HCT116 (cell line): ENCODE results near the gene ATRIP. TPM values are rescaled to one million over a fixed set of nuclear protein-coding genes. Genes with fewer than 3 reads are reported as not detected.

Experiments
- CTCF ChIP-seq, 3 experiments: fragments of 200-600 bp in 1 of 3; sonication (generic) in 1 of 3; IDR thresholded peaks in 2 of 3; conservative IDR thresholded peaks in 1 of 3; 2 replicates each; pipeline ENCODE4 v1.5.1; 2012 to 2017; ENCODE audit warnings: low read depth in 2 of 3, low read length in 2 of 3, antibody characterized with exemption in 1 of 3, borderline replicate concordance in 1 of 3, control low read depth in 1 of 3, mild to moderate bottlenecking in 1 of 3, mixed read lengths in 1 of 3, mixed run types in 1 of 3, moderate library complexity in 1 of 3; ENCODE audit not compliant: insufficient read depth in 1 of 3
- MAX ChIP-seq: IDR thresholded peaks from 2 replicates; pipeline ENCODE4 v1.6.1; 2012
- POLR2A ChIP-seq: IDR thresholded peaks from 2 replicates; pipeline ENCODE4 v1.7.0; 2011; ENCODE audit warnings: borderline replicate concordance; ENCODE audit not compliant: insufficient read depth, insufficient read length; ENCODE audit errors: extremely low read depth
- REST ChIP-seq: IDR thresholded peaks from 2 replicates; pipeline ENCODE4 v1.6.1; 2012; ENCODE audit warnings: low read depth
- YY1 ChIP-seq: IDR thresholded peaks from 2 replicates; pipeline ENCODE4 v1.6.1; 2011; ENCODE audit warnings: low read length, low read depth, moderate library complexity, mild to moderate bottlenecking; ENCODE audit not compliant: insufficient replicate concordance; ENCODE audit errors: extremely low read depth
- total RNA-seq: library from RNA; stranded (reverse); gene quantifications from one replicate; pipeline ENCODE4 v1.2.1, GENCODE V29; 2021; ENCODE audit not compliant: unreplicated experiment

Gene ATRIP
- total RNA-seq, 1 experiment from 2014 or later: 15.6 TPM

- TF ChIP-seq CTCF (IDR thresholded peaks at IDR 0.05 in 2 of 3, conservative IDR thresholded peaks at IDR 0.05 in 1 of 3; ENCODE audit: borderline replicate concordance in 1 of 3, insufficient read depth in 1 of 3, low read depth in 2 of 3, low read length in 2 of 3) (no peak), REST (no peak), POLR2A (no peak), YY1 (no peak), MAX (no peak)
These were observed 47.0 kb upstream of the ATRIP start (continued) for GRCh38 chr3:48399387-48400172.
